ENCODE data around the gene STRN. TPM values are rescaled to one million over a fixed set of nuclear protein-coding genes. Genes with fewer than 3 reads are reported as not detected.

STRN gene
- total and polyA plus RNA-seq, 2 of the 13 experiments (the other 11 are each of a cell fraction or from before 2014, with no cell fraction given): 10.4 to 19.3 TPM

DNA sequence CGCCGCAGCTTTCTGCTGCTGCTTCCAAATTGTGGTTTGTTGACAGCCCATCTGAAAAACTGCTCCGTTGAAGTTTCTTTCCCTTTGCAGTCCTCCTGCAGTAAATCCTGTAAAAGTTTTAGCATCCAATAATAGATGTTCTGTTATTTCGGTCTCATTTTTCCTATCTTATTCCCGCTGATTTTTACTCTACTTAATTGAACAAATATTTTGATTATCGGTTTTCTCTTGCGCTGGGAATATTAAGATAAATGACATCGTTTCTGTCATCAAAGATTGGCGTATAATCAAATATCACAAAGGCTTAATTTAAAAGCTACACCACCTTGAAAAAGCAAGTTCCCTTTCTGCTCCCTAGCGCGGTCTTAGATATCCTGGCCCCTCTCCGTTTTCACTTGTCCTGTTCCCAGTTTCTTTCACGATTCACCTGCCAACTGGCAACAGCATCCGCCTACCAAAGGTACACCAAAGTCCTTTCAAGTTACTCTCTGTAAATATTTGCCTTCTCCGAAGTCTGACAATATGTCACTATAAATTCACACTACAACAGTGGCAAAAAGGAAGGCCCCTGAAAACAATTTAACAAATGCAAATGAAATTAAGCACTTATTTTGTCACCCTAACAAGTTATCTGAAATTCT, 1.0 kb upstream of the STRN start (continued):
- no peak for TF ChIP-seq ZMAT3 (CRISPR knock-in tag; conservative IDR thresholded peaks at IDR 0.05)
- peak; percentile 40; the same call in 1 of the 2 replicates for TF ChIP-seq SP5 (CRISPR knock-in tag; IDR thresholded peaks at IDR 0.05; ENCODE audit: borderline replicate concordance, low read depth)
- TF ChIP-seq, protein P1, sequence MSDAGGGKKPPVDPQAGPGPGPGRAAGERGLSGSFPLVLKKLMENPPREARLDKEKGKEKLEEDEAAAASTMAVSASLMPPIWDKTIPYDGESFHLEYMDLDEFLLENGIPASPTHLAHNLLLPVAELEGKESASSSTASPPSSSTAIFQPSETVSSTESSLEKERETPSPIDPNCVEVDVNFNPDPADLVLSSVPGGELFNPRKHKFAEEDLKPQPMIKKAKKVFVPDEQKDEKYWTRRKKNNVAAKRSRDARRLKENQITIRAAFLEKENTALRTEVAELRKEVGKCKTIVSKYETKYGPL (CRISPR knock-in tag; IDR thresholded peaks at IDR 0.05): no peak; the same call in 1 of the 2 replicates
- TF ChIP-seq, protein P2, sequence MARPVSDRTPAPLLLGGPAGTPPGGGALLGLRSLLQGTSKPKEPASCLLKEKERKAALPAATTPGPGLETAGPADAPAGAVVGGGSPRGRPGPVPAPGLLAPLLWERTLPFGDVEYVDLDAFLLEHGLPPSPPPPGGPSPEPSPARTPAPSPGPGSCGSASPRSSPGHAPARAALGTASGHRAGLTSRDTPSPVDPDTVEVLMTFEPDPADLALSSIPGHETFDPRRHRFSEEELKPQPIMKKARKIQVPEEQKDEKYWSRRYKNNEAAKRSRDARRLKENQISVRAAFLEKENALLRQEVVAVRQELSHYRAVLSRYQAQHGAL (CRISPR knock-in tag; IDR thresholded peaks at IDR 0.05; ENCODE audit: not compliant biosample characterization): no peak
- TF ChIP-seq, protein P3, sequence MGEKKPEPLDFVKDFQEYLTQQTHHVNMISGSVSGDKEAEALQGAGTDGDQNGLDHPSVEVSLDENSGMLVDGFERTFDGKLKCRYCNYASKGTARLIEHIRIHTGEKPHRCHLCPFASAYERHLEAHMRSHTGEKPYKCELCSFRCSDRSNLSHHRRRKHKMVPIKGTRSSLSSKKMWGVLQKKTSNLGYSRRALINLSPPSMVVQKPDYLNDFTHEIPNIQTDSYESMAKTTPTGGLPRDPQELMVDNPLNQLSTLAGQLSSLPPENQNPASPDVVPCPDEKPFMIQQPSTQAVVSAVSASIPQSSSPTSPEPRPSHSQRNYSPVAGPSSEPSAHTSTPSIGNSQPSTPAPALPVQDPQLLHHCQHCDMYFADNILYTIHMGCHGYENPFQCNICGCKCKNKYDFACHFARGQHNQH (CRISPR knock-in tag; IDR thresholded peaks at IDR 0.05): no peak
- TF ChIP-seq, protein P4, sequence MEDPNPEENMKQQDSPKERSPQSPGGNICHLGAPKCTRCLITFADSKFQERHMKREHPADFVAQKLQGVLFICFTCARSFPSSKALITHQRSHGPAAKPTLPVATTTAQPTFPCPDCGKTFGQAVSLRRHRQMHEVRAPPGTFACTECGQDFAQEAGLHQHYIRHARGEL (CRISPR knock-in tag; IDR thresholded peaks at IDR 0.05): no peak
- TF ChIP-seq GLI4 (CRISPR knock-in tag; IDR thresholded peaks at IDR 0.05; ENCODE audit: borderline replicate concordance): no peak
- TF ChIP-seq, protein P5, sequence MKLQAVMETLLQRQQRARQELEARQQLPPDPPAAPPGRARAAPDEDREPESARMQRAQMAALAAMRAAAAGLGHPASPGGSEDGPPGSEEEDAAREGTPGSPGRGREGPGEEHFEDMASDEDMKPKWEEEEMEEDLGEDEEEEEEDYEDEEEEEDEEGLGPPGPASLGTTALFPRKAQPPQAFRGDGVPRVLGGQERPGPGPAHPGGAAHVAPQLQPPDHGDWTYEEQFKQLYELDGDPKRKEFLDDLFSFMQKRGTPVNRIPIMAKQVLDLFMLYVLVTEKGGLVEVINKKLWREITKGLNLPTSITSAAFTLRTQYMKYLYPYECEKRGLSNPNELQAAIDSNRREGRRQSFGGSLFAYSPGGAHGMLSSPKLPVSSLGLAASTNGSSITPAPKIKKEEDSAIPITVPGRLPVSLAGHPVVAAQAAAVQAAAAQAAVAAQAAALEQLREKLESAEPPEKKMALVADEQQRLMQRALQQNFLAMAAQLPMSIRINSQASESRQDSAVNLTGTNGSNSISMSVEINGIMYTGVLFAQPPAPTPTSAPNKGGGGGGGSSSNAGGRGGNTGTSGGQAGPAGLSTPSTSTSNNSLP (IDR thresholded peaks at IDR 0.05; ENCODE audit: low read depth, low read length): no peak
- TF ChIP-seq TGIF2 (CRISPR knock-in tag; IDR thresholded peaks at IDR 0.05): peak; percentile 74; the same call in 1 of the 2 replicates
- TF ChIP-seq CREB1 (IDR thresholded peaks at IDR 0.05): no peak
- TF ChIP-seq CREB1 (CRISPR knock-in tag; IDR thresholded peaks at IDR 0.05): 0 out of 2 replicates have a peak, but pooled peaks have one; percentile 30
- TF ChIP-seq SPEN (CRISPR knock-in tag; IDR thresholded peaks at IDR 0.05; ENCODE audit: low read depth): no peak
- TF ChIP-seq, protein P6, sequence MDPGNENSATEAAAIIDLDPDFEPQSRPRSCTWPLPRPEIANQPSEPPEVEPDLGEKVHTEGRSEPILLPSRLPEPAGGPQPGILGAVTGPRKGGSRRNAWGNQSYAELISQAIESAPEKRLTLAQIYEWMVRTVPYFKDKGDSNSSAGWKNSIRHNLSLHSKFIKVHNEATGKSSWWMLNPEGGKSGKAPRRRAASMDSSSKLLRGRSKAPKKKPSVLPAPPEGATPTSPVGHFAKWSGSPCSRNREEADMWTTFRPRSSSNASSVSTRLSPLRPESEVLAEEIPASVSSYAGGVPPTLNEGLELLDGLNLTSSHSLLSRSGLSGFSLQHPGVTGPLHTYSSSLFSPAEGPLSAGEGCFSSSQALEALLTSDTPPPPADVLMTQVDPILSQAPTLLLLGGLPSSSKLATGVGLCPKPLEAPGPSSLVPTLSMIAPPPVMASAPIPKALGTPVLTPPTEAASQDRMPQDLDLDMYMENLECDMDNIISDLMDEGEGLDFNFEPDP (CRISPR knock-in tag; conservative IDR thresholded peaks at IDR 0.05): 0 out of 2 replicates have a peak, but pooled peaks have one; percentile 70
- TF ChIP-seq LCORL (IDR thresholded peaks at IDR 0.05): no peak
- TF ChIP-seq LCORL (CRISPR knock-in tag; IDR thresholded peaks at IDR 0.05): 0 out of 2 replicates have a peak, but pooled peaks have one; percentile 0
- TF ChIP-seq, protein P7, sequence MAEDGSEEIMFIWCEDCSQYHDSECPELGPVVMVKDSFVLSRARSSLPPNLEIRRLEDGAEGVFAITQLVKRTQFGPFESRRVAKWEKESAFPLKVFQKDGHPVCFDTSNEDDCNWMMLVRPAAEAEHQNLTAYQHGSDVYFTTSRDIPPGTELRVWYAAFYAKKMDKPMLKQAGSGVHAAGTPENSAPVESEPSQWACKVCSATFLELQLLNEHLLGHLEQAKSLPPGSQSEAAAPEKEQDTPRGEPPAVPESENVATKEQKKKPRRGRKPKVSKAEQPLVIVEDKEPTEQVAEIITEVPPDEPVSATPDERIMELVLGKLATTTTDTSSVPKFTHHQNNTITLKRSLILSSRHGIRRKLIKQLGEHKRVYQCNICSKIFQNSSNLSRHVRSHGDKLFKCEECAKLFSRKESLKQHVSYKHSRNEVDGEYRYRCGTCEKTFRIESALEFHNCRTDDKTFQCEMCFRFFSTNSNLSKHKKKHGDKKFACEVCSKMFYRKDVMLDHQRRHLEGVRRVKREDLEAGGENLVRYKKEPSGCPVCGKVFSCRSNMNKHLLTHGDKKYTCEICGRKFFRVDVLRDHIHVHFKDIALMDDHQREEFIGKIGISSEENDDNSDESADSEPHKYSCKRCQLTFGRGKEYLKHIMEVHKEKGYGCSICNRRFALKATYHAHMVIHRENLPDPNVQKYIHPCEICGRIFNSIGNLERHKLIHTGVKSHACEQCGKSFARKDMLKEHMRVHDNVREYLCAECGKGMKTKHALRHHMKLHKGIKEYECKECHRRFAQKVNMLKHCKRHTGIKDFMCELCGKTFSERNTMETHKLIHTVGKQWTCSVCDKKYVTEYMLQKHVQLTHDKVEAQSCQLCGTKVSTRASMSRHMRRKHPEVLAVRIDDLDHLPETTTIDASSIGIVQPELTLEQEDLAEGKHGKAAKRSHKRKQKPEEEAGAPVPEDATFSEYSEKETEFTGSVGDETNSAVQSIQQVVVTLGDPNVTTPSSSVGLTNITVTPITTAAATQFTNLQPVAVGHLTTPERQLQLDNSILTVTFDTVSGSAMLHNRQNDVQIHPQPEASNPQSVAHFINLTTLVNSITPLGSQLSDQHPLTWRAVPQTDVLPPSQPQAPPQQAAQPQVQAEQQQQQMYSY (CRISPR knock-in tag; IDR thresholded peaks at IDR 0.05): no peak
- no peak for TF ChIP-seq GATA4 (IDR thresholded peaks at IDR 0.05; ENCODE audit: borderline replicate concordance, low read depth)
- no peak; the same call in 1 of the 2 replicates for TF ChIP-seq SOX13 (IDR thresholded peaks at IDR 0.05)
- TF ChIP-seq SOX13 (CRISPR knock-in tag; conservative IDR thresholded peaks at IDR 0.05 in 1 of 2, IDR thresholded peaks at IDR 0.05 in 1 of 2): peak in 1 of 2 experiments; percentile 82; a peak in 2 of 4 replicates
